Measurements from ENCODE around the gene MKNK2.

GRCh38 chr19:2046046-2046907, 4.8 kb downstream of the MKNK2 start:
- TF ChIP-seq CTCF (IDR thresholded peaks at IDR 0.05; ENCODE audit: insufficient read depth, low read length) (no peak), POLR2AphosphoS5 (IDR thresholded peaks at IDR 0.05; ENCODE audit: low read depth) (no peak), REST (IDR thresholded peaks at IDR 0.05; ENCODE audit: insufficient replicate concordance, low read depth) (no peak), SPI1 (IDR thresholded peaks at IDR 0.05; ENCODE audit: borderline replicate concordance, low read depth) (no peak)
